Endothelial cell of umbilical vein (primary cell): ENCODE measurements around the gene PSMB7. TPM values are rescaled to one million over a fixed set of nuclear protein-coding genes. Genes with fewer than 3 reads are reported as not detected.

Experiments used
- BruUV-seq: library from RNA; stranded (reverse); fragments of 400-500 nt; replicated peaks from 2 replicates; lab custom pipeline; 2021; lab: Mats Ljungman, UMichigan
- CTCF ChIA-PET: fragments of 300-600, 350-600 bp; sonication (Branson Sonifier 250); formaldehyde crosslinking; loops from one replicate; lab custom pipeline; 2021; ENCODE audit warnings: antibody characterized with exemption, inconsistent platforms; lab: Charles Lee
- POLR2A ChIA-PET: fragments of 300-600, 350-600 bp; sonication (Branson Sonifier 250); formaldehyde crosslinking; loops from one replicate; lab custom pipeline; 2021; ENCODE audit warnings: antibody characterized with exemption, inconsistent platforms; lab: Charles Lee
- DNase-seq: peaks from one replicate; pipeline ENCODE4 v3.0.0-alpha.2; 2011; ENCODE audit warnings: low read depth, low spot score
- FAIRE-seq: peaks from 2 replicates; lab custom pipeline; 2011; peaks lifted over from hg19 to GRCh38; lab: Jason Lieb, UNC
- H2AFZ ChIP-seq: 2 replicates; pipeline ENCODE4 v1.6.0; 2012; ENCODE audit warnings: low read depth, low read length, control low read depth, inconsistent platforms
- H3K27ac ChIP-seq: 2 replicates; pipeline ENCODE4 v1.5.1; 2011; ENCODE audit warnings: low read depth, mild to moderate bottlenecking, control low read depth, low read length, moderate library complexity; ENCODE audit not compliant: insufficient read depth
- H3K27me3 ChIP-seq, 2 experiments: 2 replicates each; pipeline versions ENCODE4 v1.6.0 to v1.6.1; 2011; ENCODE audit warnings: low read length in 2 of 2, mixed read lengths in 1 of 2; ENCODE audit not compliant: control insufficient read depth in 2 of 2, insufficient read depth in 2 of 2
- H3K36me3 ChIP-seq, 2 experiments: 2 replicates in 1 of 2; 3 replicates in 1 of 2; pipeline ENCODE4 v1.5.1; 2011; ENCODE audit warnings: low read length in 2 of 2, mild to moderate bottlenecking in 1 of 2, moderate library complexity in 1 of 2; ENCODE audit not compliant: control insufficient read depth in 2 of 2, insufficient read depth in 2 of 2; ENCODE audit errors: extremely low read depth in 1 of 2
- H3K4me1 ChIP-seq: 3 replicates; pipeline ENCODE4 v1.5.1; 2011; ENCODE audit warnings: mild to moderate bottlenecking, low read length; ENCODE audit not compliant: control insufficient read depth, insufficient read depth; ENCODE audit errors: extremely low read depth
- H3K4me2 ChIP-seq: 2 replicates; pipeline ENCODE4 v1.6.1; 2011; ENCODE audit warnings: low read length, control low read depth, mixed read lengths; ENCODE audit not compliant: insufficient read depth
- H3K4me3 ChIP-seq, 3 experiments: fragments of 200-600 bp in 1 of 3; sonication (generic), shearing (Covaris generic) in 1 of 3; replicated peaks in 1 of 3; 2 replicates each; pipeline ENCODE4 v1.5.1; 2011 to 2016; ENCODE audit warnings: control low read depth in 3 of 3, low read length in 3 of 3, mild to moderate bottlenecking in 2 of 3, inconsistent platforms in 1 of 3, low read depth in 1 of 3, moderate library complexity in 1 of 3; ENCODE audit not compliant: insufficient read depth in 1 of 3
- H3K79me2 ChIP-seq: 2 replicates; pipeline ENCODE4 v1.6.0; 2012; ENCODE audit warnings: low read length, inconsistent platforms; ENCODE audit not compliant: control insufficient read depth, insufficient read depth
- H3K9ac ChIP-seq: replicated peaks from 2 replicates; pipeline ENCODE3; 2011; ENCODE audit warnings: low read length, control low read depth; ENCODE audit not compliant: insufficient read depth; ENCODE audit errors: extremely low read depth
- H3K9me1 ChIP-seq: replicated peaks from 3 replicates; pipeline ENCODE4 v1.6.0; 2011; ENCODE audit warnings: mild to moderate bottlenecking, low read length; ENCODE audit not compliant: control insufficient read depth, insufficient read depth; ENCODE audit errors: extremely low read depth
- H3K9me3 ChIP-seq: replicated peaks from 2 replicates; pipeline ENCODE4 v1.5.1; 2012; ENCODE audit warnings: low read length, inconsistent platforms; ENCODE audit not compliant: control insufficient read depth, insufficient read depth
- H4K20me1 ChIP-seq: replicated peaks from 2 replicates; pipeline ENCODE3; 2011; ENCODE audit warnings: mild to moderate bottlenecking, low read length; ENCODE audit not compliant: control insufficient read depth, insufficient read depth; ENCODE audit errors: extremely low read depth
- EZH2 ChIP-seq: IDR thresholded peaks from 2 replicates; pipeline ENCODE4 v1.6.1; 2012; ENCODE audit warnings: borderline replicate concordance, low read depth, mild to moderate bottlenecking, moderate library complexity, low read length, inconsistent platforms; ENCODE audit not compliant: severe bottlenecking
- FOS ChIP-seq: IDR thresholded peaks from 2 replicates; pipeline ENCODE4 v1.6.1; 2011; ENCODE audit warnings: mild to moderate bottlenecking, low read length, moderate library complexity, borderline replicate concordance; ENCODE audit not compliant: insufficient read depth
- GATA2 ChIP-seq: IDR thresholded peaks from 2 replicates; pipeline ENCODE4 v1.7.0; 2011; ENCODE audit warnings: low read depth, mild to moderate bottlenecking, moderate library complexity, mixed read lengths, low read length; ENCODE audit not compliant: insufficient read length, insufficient read depth
- JUN ChIP-seq: IDR thresholded peaks from 2 replicates; pipeline ENCODE4 v1.6.1; 2011; ENCODE audit warnings: borderline replicate concordance, low read depth; ENCODE audit not compliant: insufficient read length, insufficient read depth
- MYC ChIP-seq: IDR thresholded peaks from one replicate; pipeline ENCODE4 v1.6.1; 2011; ENCODE audit warnings: mild to moderate bottlenecking, low read depth, low read length
- POLR2A ChIP-seq: IDR thresholded peaks from 2 replicates; pipeline ENCODE4 v1.6.1; 2012; ENCODE audit warnings: low read depth, mild to moderate bottlenecking, control low read depth, low read length
- POLR2AphosphoS5 ChIP-seq: IDR thresholded peaks from 2 replicates; pipeline ENCODE4 v1.6.1; 2012; ENCODE audit warnings: low read depth, mild to moderate bottlenecking, control low read depth, low read length, moderate library complexity; ENCODE audit not compliant: insufficient read depth
- dilution Hi-C: fragments of 300-500 bp; cut with MboI; formaldehyde crosslinking; loops from one replicate; pipeline ENCODE4 v1.15.0; 2019; ENCODE audit warnings: low sequenced_read_pairs; ENCODE audit not compliant: extremely low pct_ligation_motif_present
- intact Hi-C: fragments of 100-400 bp; cut with micrococcal nuclease; formaldehyde crosslinking; loops from one replicate; pipeline ENCODE4 v1.10.0; 2022
- polyA plus RNA-seq, 4 experiments: library from polyadenylated mRNA; depleted of rRNA in 3 of 4; stranded (reverse) in 3 of 4; unstranded in 1 of 4; fragments of >200 nt; gene quantifications; 2 replicates each; pipeline versions ENCODE4 v1.2.1 to v1.2.3, GENCODE V29; 2011 to 2012; ENCODE audit warnings: missing spikeins in 1 of 4
- total RNA-seq: library from RNA; stranded (reverse); gene quantifications from 2 replicates; pipeline ENCODE4 v1.2.3, GENCODE V29; 2021
- TF ChIP-seq, protein P1 (sequence below): IDR thresholded peaks from 2 replicates; pipeline ENCODE4 v1.6.1; 2011; ENCODE audit not compliant: insufficient read depth, insufficient read length
- TF ChIP-seq, protein P2 (sequence below), 2 donors: IDR thresholded peaks; 1 replicate in 1 of 2; 2 replicates in 1 of 2; pipeline ENCODE4 v1.5.1; 2011; ENCODE audit warnings: low read length in 2 of 2, mild to moderate bottlenecking in 2 of 2, moderate library complexity in 2 of 2, control low read depth in 1 of 2, inconsistent platforms in 1 of 2, low read depth in 1 of 2; ENCODE audit not compliant: insufficient read depth in 1 of 2; ENCODE audit errors: extremely low read depth in 1 of 2

Gene PSMB7
- total and polyA plus RNA-seq, 2 donors (not counting 3 experiments of a cell fraction or from before 2014, with no cell fraction given): 227 to 366 TPM

GRCh38 chr9:124373386-124373785 lies 41.9 kb downstream of the PSMB7 start:
- FAIRE-seq (no peak), DNase-seq (no peak)
- ChIA-PET CTCF (interaction anchor here (2.0 kb wide), 1 partner anchor 14 kb away, joined by 7 read pairs; no protein-coding TSS in a partner anchor), POLR2A (no interaction called here)
- H3K79me2 ChIP-seq: peaks cover 98% of the 10 kb centered on the region
- TF ChIP-seq, protein P1, sequence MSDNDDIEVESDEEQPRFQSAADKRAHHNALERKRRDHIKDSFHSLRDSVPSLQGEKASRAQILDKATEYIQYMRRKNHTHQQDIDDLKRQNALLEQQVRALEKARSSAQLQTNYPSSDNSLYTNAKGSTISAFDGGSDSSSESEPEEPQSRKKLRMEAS: no peak
- TF ChIP-seq JUN (no peak), POLR2AphosphoS5 (no peak), POLR2A (no peak), FOS (no peak), MYC (no peak), GATA2 (no peak), EZH2 (no peak)
- TF ChIP-seq, protein P2, sequence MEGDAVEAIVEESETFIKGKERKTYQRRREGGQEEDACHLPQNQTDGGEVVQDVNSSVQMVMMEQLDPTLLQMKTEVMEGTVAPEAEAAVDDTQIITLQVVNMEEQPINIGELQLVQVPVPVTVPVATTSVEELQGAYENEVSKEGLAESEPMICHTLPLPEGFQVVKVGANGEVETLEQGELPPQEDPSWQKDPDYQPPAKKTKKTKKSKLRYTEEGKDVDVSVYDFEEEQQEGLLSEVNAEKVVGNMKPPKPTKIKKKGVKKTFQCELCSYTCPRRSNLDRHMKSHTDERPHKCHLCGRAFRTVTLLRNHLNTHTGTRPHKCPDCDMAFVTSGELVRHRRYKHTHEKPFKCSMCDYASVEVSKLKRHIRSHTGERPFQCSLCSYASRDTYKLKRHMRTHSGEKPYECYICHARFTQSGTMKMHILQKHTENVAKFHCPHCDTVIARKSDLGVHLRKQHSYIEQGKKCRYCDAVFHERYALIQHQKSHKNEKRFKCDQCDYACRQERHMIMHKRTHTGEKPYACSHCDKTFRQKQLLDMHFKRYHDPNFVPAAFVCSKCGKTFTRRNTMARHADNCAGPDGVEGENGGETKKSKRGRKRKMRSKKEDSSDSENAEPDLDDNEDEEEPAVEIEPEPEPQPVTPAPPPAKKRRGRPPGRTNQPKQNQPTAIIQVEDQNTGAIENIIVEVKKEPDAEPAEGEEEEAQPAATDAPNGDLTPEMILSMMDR (IDR thresholded peaks at IDR 0.05; ENCODE audit: extremely low read depth in 1 of 2, insufficient read depth in 1 of 2, low read depth in 1 of 2, low read length in 2 of 2): no peak
- no peaks in the 10 kb centered on the region for H3K4me1 ChIP-seq
- H3K4me3 ChIP-seq: no peak overlapping the region
- H2AFZ ChIP-seq: no peak overlapping the region
- peaks cover 2% of the 10 kb centered on the region for H3K9me1 ChIP-seq
- H3K4me2 ChIP-seq: no peak overlapping the region
- H3K36me3 ChIP-seq: peaks cover 2 to 5% of the 10 kb centered on the region in 2 experiments
- intact Hi-C loops (no loop called here), dilution Hi-C loops (no loop called here)
- H3K27me3 ChIP-seq: no peaks in the 10 kb centered on the region
- H4K20me1 ChIP-seq: peaks cover 11% of the 10 kb centered on the region
- H3K9ac ChIP-seq: no peak overlapping the region
- H3K9me3 ChIP-seq: no peaks in the 10 kb centered on the region
- no peak overlapping the region for H3K27ac ChIP-seq
- BruUV-seq: no TSS peak
